Neural progenitor cell (in vitro differentiated cells): Measurements from ENCODE around the gene GPR4. TPM values are rescaled to one million over a fixed set of nuclear protein-coding genes. Genes with fewer than 3 reads are reported as not detected.

Experiments
- DNase-seq: peaks from one replicate; pipeline ENCODE4 v3.0.0-alpha.2; 2016; ENCODE audit warnings: low spot score
- H2AFZ ChIP-seq: fragments of 200-600 bp; sonication (generic); replicated peaks from 2 replicates; pipeline ENCODE4 v1.6.1; 2016; ENCODE audit warnings: antibody characterized with exemption
- H3F3A ChIP-seq: fragments of 200-600 bp; sonication (generic); 2 replicates; pipeline ENCODE4 v1.6.1; 2016; ENCODE audit warnings: antibody characterized with exemption, low read depth
- H3K27ac ChIP-seq: fragments of 200-600 bp; sonication (generic); 2 replicates; pipeline ENCODE4 v1.5.1; 2016; ENCODE audit warnings: mild to moderate bottlenecking
- H3K27me3 ChIP-seq: fragments of 200-600 bp; sonication (generic); 2 replicates; pipeline ENCODE4 v1.6.1; 2016; ENCODE audit warnings: mild to moderate bottlenecking, moderate library complexity
- H3K36me3 ChIP-seq: fragments of 200-600 bp; sonication (generic); 2 replicates; pipeline ENCODE4 v1.5.1; 2016
- H3K4me1 ChIP-seq: fragments of 200-600 bp; sonication (generic); 2 replicates; pipeline ENCODE4 v1.6.1; 2016; ENCODE audit warnings: mixed run types
- H3K4me2 ChIP-seq: fragments of 200-600 bp; sonication (generic); 2 replicates; pipeline ENCODE4 v1.6.1; 2016
- H3K4me3 ChIP-seq: fragments of 200-600 bp; sonication (generic); 2 replicates; pipeline ENCODE4 v1.5.1; 2016
- H3K79me2 ChIP-seq: fragments of 200-600 bp; sonication (generic); 2 replicates; pipeline ENCODE4 v1.6.1; 2016; ENCODE audit warnings: low read depth
- H3K9ac ChIP-seq: fragments of 200-600 bp; sonication (generic); 2 replicates; pipeline ENCODE4 v1.6.1; 2016
- H3K9me3 ChIP-seq: fragments of 200-600 bp; sonication (generic); 2 replicates; pipeline ENCODE4 v1.5.1; 2016; ENCODE audit warnings: low read depth
- H4K20me1 ChIP-seq: fragments of 200-600 bp; sonication (generic); 2 replicates; pipeline ENCODE4 v1.6.1; 2016; ENCODE audit warnings: low read depth
- H3K27ac Mint-ChIP-seq: 3 replicates; pipeline ENCODE4 v1.8.0; 2021; ENCODE audit warnings: mixed read lengths
- H3K27me3 Mint-ChIP-seq: 2 replicates; pipeline ENCODE4 v1.8.0; 2022; ENCODE audit warnings: low read depth, mild to moderate bottlenecking, inconsistent platforms, moderate library complexity, mixed read lengths; ENCODE audit not compliant: insufficient read depth
- H3K36me3 Mint-ChIP-seq: 3 replicates; pipeline ENCODE4 v1.8.0; 2021; ENCODE audit warnings: mixed read lengths
- H3K4me1 Mint-ChIP-seq: 3 replicates; pipeline ENCODE4 v1.8.0; 2021; ENCODE audit warnings: mixed read lengths
- H3K4me3 Mint-ChIP-seq: 3 replicates; pipeline ENCODE4 v1.8.0; 2021; ENCODE audit warnings: mild to moderate bottlenecking, moderate library complexity, mixed read lengths
- H3K9me3 Mint-ChIP-seq: 3 replicates; pipeline ENCODE4 v1.8.0; 2020; ENCODE audit warnings: mixed read lengths
- EZH2 ChIP-seq: fragments of 200-600 bp; sonication (generic); IDR thresholded peaks from 2 replicates; pipeline ENCODE4 v1.6.1; 2017; ENCODE audit warnings: antibody characterized with exemption, mild to moderate bottlenecking, moderate library complexity
- EZH2phosphoT487 ChIP-seq: fragments of 200-600 bp; sonication (generic); IDR thresholded peaks from 2 replicates; pipeline ENCODE4 v1.6.1; 2017; ENCODE audit warnings: antibody characterized with exemption
- total RNA-seq: library from RNA; depleted of rRNA; stranded (reverse); fragments of >200 nt; gene quantifications from 2 replicates; pipeline ENCODE4 v1.2.3, GENCODE V29; 2015; ENCODE audit warnings: low replicate concordance
- TF ChIP-seq, protein P1 (sequence below): fragments of 200-600 bp; sonication (generic); IDR thresholded peaks from 2 replicates; pipeline ENCODE4 v1.5.1; 2017; ENCODE audit warnings: antibody characterized with exemption, mild to moderate bottlenecking

GPR4 gene
- total RNA-seq, 1 donor from 2014 or later = not detected

DNA sequence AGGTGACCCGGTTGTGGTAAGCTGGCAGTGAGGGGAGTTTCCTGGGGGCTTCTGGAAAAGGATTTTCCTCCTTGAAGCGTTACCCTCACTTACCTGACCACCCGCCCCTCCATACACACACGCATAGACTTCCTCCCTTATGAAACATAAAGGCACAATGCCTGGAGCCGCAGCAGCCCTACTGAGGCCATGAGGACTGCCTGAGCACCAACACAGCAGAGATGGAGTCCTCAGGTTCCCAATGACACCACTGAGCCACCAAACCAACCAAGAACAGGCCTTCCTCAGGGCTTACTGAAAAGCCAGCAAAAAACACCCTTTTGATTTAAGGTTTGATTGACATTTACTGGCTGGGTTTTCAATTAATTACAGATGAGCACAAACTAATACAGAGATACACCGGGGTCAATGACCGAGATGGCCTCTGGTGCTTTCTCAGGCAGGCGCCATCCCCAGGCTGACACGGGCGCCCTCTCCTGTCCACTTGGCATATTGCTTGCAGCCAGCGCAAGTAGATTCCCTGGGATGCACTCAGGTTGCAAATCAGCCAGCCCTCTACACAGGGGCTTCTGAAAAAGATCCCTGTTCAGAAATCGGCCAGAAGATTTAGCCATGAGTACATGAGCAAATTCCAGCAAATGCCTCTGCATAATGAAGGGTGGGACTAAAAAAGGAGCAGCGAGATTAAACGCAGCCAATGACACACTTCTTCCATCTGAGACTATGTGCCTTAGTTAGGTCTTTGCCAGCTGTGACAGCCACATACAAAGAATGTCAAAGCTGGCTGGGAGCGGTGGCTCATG, 32.2 kb downstream of the GPR4 start:
- Histone ChIP-seq H3K4me3 (no peak overlapping the region), H3K27ac (no peak overlapping the region), H3F3A (peaks cover 26% of the 10 kb centered on the region), H3K9ac (no peak overlapping the region), H3K9me3 (no peaks in the 10 kb centered on the region), H2AFZ (no peak overlapping the region), H3K27me3 (no peaks in the 10 kb centered on the region), H3K79me2 (peaks cover 6% of the 10 kb centered on the region), H3K36me3 (no peaks in the 10 kb centered on the region), H3K4me2 (no peak overlapping the region), H3K4me1 (no peaks in the 10 kb centered on the region), H4K20me1 (peaks cover 12% of the 10 kb centered on the region)
- H3K4me3 Mint-ChIP-seq = no peak overlapping the region
- TF ChIP-seq, protein P1, sequence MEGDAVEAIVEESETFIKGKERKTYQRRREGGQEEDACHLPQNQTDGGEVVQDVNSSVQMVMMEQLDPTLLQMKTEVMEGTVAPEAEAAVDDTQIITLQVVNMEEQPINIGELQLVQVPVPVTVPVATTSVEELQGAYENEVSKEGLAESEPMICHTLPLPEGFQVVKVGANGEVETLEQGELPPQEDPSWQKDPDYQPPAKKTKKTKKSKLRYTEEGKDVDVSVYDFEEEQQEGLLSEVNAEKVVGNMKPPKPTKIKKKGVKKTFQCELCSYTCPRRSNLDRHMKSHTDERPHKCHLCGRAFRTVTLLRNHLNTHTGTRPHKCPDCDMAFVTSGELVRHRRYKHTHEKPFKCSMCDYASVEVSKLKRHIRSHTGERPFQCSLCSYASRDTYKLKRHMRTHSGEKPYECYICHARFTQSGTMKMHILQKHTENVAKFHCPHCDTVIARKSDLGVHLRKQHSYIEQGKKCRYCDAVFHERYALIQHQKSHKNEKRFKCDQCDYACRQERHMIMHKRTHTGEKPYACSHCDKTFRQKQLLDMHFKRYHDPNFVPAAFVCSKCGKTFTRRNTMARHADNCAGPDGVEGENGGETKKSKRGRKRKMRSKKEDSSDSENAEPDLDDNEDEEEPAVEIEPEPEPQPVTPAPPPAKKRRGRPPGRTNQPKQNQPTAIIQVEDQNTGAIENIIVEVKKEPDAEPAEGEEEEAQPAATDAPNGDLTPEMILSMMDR = peak; percentile 89
- TF ChIP-seq EZH2 = no peak
- TF ChIP-seq EZH2phosphoT487 = no peak
- H3K27me3 Mint-ChIP-seq = peaks cover 5% of the 10 kb centered on the region
- DNase-seq = peak; percentile 80
- peak overlapping the region; percentile 33 for H3K27ac Mint-ChIP-seq
- H3K36me3 Mint-ChIP-seq = peaks cover 6% of the 10 kb centered on the region
- H3K9me3 Mint-ChIP-seq = no peaks in the 10 kb centered on the region
- peaks cover 3% of the 10 kb centered on the region for H3K4me1 Mint-ChIP-seq

DNA sequence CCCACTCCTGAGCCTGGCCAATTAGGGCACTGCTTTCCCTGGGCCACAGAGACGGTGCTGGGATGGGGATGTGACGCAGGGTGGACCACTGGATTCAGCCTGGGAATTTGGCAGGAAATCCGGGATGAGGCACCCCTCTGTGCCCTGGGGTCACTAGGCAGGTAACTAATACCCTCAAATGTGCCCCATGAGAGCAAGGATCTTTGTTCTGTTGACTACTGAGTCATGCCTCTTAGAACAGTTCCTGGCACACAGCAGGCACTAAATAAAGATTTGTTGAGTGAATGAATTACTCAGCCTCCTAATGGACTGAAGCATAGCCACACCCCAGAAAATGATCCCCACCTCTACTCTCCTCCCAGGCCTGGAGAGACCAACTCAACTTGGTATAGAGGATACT, 33.3 kb downstream of the GPR4 start:
- Mint-ChIP-seq H3K36me3 (peaks cover 6% of the 10 kb centered on the region), H3K27ac (no peak overlapping the region), H3K9me3 (no peaks in the 10 kb centered on the region), H3K4me3 (no peak overlapping the region), H3K27me3 (peaks cover 5% of the 10 kb centered on the region), H3K4me1 (peaks cover 3% of the 10 kb centered on the region)
- no peak overlapping the region for H3K4me3 ChIP-seq
- H3K4me1 ChIP-seq = no peaks in the 10 kb centered on the region
- no peaks in the 10 kb centered on the region for H3K27me3 ChIP-seq
- H2AFZ ChIP-seq = no peak overlapping the region
- no peak overlapping the region for H3K9ac ChIP-seq
- H3K79me2 ChIP-seq = peaks cover 6% of the 10 kb centered on the region
- no peak overlapping the region for H3K4me2 ChIP-seq
- H3K9me3 ChIP-seq = no peaks in the 10 kb centered on the region
- H4K20me1 ChIP-seq = peaks cover 12% of the 10 kb centered on the region
- H3K27ac ChIP-seq = no peak overlapping the region
- H3F3A ChIP-seq = peaks cover 26% of the 10 kb centered on the region
- DNase-seq = no peak
- TF ChIP-seq EZH2phosphoT487 (no peak), EZH2 (no peak)
- TF ChIP-seq, protein P1 = no peak
- no peaks in the 10 kb centered on the region for H3K36me3 ChIP-seq

DNA sequence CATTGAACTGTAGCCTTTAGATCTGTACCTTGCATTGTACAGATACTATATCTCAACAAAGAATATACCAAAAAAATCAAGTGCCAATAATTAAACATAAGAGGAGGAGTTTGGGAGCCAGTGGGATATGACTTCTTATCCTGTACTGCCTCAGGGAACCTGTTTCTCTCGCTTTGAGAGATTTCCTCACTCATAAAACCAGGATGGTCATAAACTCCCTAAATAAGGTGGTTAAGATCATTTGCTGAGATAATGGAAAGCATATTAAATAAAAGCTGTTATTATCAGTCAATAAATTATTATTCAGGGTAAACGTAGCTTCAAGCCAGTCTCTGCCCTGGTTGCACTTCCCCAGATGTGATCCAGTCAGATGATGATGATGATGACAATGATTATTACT, 34.4 kb downstream of the GPR4 start:
- H3K9me3 Mint-ChIP-seq = no peaks in the 10 kb centered on the region
- no peak overlapping the region for H3K4me3 Mint-ChIP-seq
- no peaks in the 10 kb centered on the region for H3K36me3 ChIP-seq
- no peak overlapping the region for H3K4me2 ChIP-seq
- TF ChIP-seq EZH2 = no peak
- H3K4me3 ChIP-seq = no peak overlapping the region
- H2AFZ ChIP-seq = no peak overlapping the region
- peaks cover 12% of the 10 kb centered on the region for H4K20me1 ChIP-seq
- peaks cover 3% of the 10 kb centered on the region for H3K4me1 Mint-ChIP-seq
- H3K9ac ChIP-seq = no peak overlapping the region
- H3K27ac Mint-ChIP-seq = no peak overlapping the region
- peaks cover 19% of the 10 kb centered on the region for H3F3A ChIP-seq
- no peak for DNase-seq
- no peaks in the 10 kb centered on the region for H3K4me1 ChIP-seq
- no peak overlapping the region for H3K27ac ChIP-seq
- H3K36me3 Mint-ChIP-seq = peaks cover 2% of the 10 kb centered on the region
- H3K79me2 ChIP-seq = peaks cover 6% of the 10 kb centered on the region
- H3K27me3 ChIP-seq = no peaks in the 10 kb centered on the region
- H3K9me3 ChIP-seq = no peaks in the 10 kb centered on the region
- peaks cover 3% of the 10 kb centered on the region for H3K27me3 Mint-ChIP-seq

DNA sequence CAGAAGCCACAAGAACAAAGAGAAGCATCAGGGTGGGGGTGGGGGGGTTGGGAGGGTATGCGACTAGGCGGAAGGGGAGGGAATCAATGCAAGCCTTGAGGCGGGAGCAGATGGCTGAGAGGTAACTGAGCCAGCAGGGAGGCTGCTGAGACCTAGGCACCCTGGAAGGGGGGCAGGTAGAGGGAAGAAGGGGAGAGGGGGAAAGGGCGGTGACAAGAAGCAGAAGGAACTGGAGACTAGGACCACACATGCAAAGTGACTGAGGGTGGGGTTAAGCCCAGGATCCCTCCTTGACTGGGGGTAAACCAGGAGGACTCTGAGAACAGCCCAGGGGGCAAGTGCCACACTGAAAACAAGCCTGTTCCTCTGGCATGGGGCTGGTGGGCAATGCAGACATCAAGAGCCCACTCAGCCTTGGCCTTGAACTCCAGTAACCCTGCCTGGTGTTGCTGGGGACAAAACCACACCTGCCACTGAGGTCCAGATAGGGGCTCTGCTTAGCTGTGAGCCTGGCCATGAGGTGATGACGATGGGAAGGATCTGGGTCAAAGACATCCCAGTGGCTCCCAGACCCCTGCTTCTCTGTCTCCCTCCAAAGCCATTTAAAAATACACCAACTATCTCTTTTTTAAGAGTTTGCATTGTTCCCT, 37.8 kb downstream of the GPR4 start:
- H3K9ac ChIP-seq = no peak overlapping the region
- TF ChIP-seq EZH2phosphoT487 (no peak), EZH2 (no peak)
- TF ChIP-seq, protein P1 = no peak
- Mint-ChIP-seq H3K4me1 (no peaks in the 10 kb centered on the region), H3K4me3 (no peak overlapping the region), H3K36me3 (no peaks in the 10 kb centered on the region), H3K27me3 (no peaks in the 10 kb centered on the region), H3K9me3 (no peaks in the 10 kb centered on the region), H3K27ac (no peak overlapping the region)
- no peaks in the 10 kb centered on the region for H4K20me1 ChIP-seq
- no peaks in the 10 kb centered on the region for H3K36me3 ChIP-seq
- H3K27me3 ChIP-seq = no peaks in the 10 kb centered on the region
- H3K4me1 ChIP-seq = no peaks in the 10 kb centered on the region
- H3K9me3 ChIP-seq = no peaks in the 10 kb centered on the region
- no peak for DNase-seq
- H3K27ac ChIP-seq = no peak overlapping the region
- no peak overlapping the region for H2AFZ ChIP-seq
- no peak overlapping the region for H3K4me2 ChIP-seq
- H3K79me2 ChIP-seq = no peaks in the 10 kb centered on the region
- H3F3A ChIP-seq = peaks cover 3% of the 10 kb centered on the region
- H3K4me3 ChIP-seq = no peak overlapping the region
